OCI-LY1 (cell line): ENCODE results near the gene CD55.

Experiments
- H2AFZ ChIP-seq: fragments of 200-600 bp; sonication (generic), shearing (Covaris generic); 2 replicates; pipeline ENCODE4 v1.6.0; 2014; ENCODE audit warnings: antibody characterized with exemption, mild to moderate bottlenecking, low read length
- H3F3A ChIP-seq: fragments of 200-600 bp; sonication (generic), shearing (Covaris generic); 2 replicates; pipeline ENCODE4 v1.6.0; 2014; ENCODE audit warnings: mild to moderate bottlenecking, antibody characterized with exemption, low read length, moderate library complexity; ENCODE audit not compliant: insufficient read depth
- H3K27ac ChIP-seq: fragments of 200-600 bp; sonication (generic); 2 replicates; pipeline ENCODE4 v1.5.1; 2014; ENCODE audit warnings: low read length, mixed run types, mild to moderate bottlenecking, low read depth; ENCODE audit not compliant: poor library complexity, severe bottlenecking
- H3K27me3 ChIP-seq: fragments of 200-600 bp; sonication (generic); 2 replicates; pipeline ENCODE4 v1.6.0; 2014; ENCODE audit warnings: antibody characterized with exemption, mild to moderate bottlenecking, low read length, moderate library complexity; ENCODE audit not compliant: insufficient read depth
- H3K36me3 ChIP-seq: fragments of 200-600 bp; sonication (generic); 2 replicates; pipeline ENCODE4 v1.6.1; 2014; ENCODE audit warnings: mild to moderate bottlenecking, antibody characterized with exemption, low read length, moderate library complexity, mixed read lengths; ENCODE audit not compliant: insufficient read depth
- H3K4me1 ChIP-seq: fragments of 200-600 bp; sonication (generic); 2 replicates; pipeline ENCODE4 v1.5.1; 2014; ENCODE audit warnings: mild to moderate bottlenecking, low read length, moderate library complexity; ENCODE audit not compliant: insufficient read depth, severe bottlenecking
- H3K4me2 ChIP-seq: fragments of 200-600 bp; sonication (generic), shearing (Covaris generic); 2 replicates; pipeline ENCODE4 v1.6.1; 2014; ENCODE audit warnings: low read length
- H3K4me3 ChIP-seq: fragments of 200-600 bp; sonication (generic); 2 replicates; pipeline ENCODE4 v1.5.1; 2014; ENCODE audit warnings: low read length, low read depth, mild to moderate bottlenecking, mixed read lengths; ENCODE audit not compliant: poor library complexity, severe bottlenecking
- H3K79me2 ChIP-seq: fragments of 200-600 bp; shearing (Covaris generic); 2 replicates; pipeline ENCODE4 v1.6.1; 2016; ENCODE audit warnings: mixed run types, low read length, mixed read lengths; ENCODE audit not compliant: insufficient read depth
- H3K9ac ChIP-seq: fragments of 200-600 bp; sonication (generic), shearing (Covaris generic); 2 replicates; pipeline ENCODE4 v1.6.1; 2014; ENCODE audit warnings: mild to moderate bottlenecking, low read length, mixed read lengths
- H3K9me2 ChIP-seq: fragments of 200-600 bp; sonication (generic), shearing (Covaris generic); 2 replicates; pipeline ENCODE4 v1.6.1; 2014; ENCODE audit warnings: low read depth, mild to moderate bottlenecking, low read length, mixed read lengths
- H3K9me3 ChIP-seq: fragments of 200-600 bp; shearing (Covaris generic); 2 replicates; pipeline ENCODE4 v1.6.1; 2014; ENCODE audit warnings: low read length, mixed read lengths
- H4K20me1 ChIP-seq: fragments of 200-600 bp; sonication (generic), shearing (Covaris generic); 2 replicates; pipeline ENCODE4 v1.6.0; 2016; ENCODE audit warnings: mild to moderate bottlenecking, low read length; ENCODE audit not compliant: insufficient read depth
- CTCF ChIP-seq: fragments of 200-600 bp; sonication (generic), shearing (Covaris generic); IDR thresholded peaks from 2 replicates; pipeline ENCODE4 v1.5.1; 2017; ENCODE audit warnings: mild to moderate bottlenecking, antibody characterized with exemption, low read length, moderate library complexity, mixed read lengths
- EZH2 ChIP-seq: fragments of 200-600 bp; sonication (generic), shearing (Covaris generic); IDR thresholded peaks from 2 replicates; pipeline ENCODE4 v1.8.0; 2017; ENCODE audit warnings: borderline replicate concordance, mixed run types, mild to moderate bottlenecking, antibody characterized with exemption, low read length, moderate library complexity, mixed read lengths

CD55 gene

GRCh38 chr1:207323425-207324225, 2.1 kb downstream of the CD55 start:
- Histone ChIP-seq H3K4me2 (no peak overlapping the region), H3F3A (no peaks in the 10 kb centered on the region), H2AFZ (no peak overlapping the region), H3K4me1 (peaks cover 9% of the 10 kb centered on the region), H3K27ac (no peak overlapping the region), H3K9me3 (no peaks in the 10 kb centered on the region), H3K9ac (no peak overlapping the region), H3K36me3 (peaks cover 33% of the 10 kb centered on the region; the same call in 1 of the 2 replicates), H3K79me2 (no peaks in the 10 kb centered on the region), H4K20me1 (no peaks in the 10 kb centered on the region), H3K4me3 (no peak overlapping the region), H3K9me2 (no peaks in the 10 kb centered on the region), H3K27me3 (no peaks in the 10 kb centered on the region)
- TF ChIP-seq EZH2: no peak
- TF ChIP-seq CTCF: no peak

DNA sequence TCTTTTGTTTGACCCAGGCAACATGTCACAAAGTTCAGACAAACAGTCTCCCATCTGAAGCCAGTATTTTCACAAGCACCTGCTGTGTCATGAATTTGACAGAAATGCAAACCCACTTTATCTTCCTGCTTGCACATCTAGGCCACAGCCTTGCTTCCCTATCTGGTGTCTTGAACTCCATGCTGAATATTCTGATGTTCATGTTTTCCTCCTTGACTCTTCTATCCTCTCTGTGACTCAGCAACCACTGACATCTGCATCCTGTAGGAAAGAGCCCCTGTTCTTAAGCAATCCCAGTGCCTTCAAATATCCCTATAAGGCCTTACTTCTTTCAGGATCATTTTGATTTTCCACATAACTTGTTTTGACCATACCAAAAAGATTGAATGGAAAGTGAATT, 6.5 kb downstream of the CD55 start:
- Histone ChIP-seq H3K36me3 (peaks cover 44% of the 10 kb centered on the region), H3K27me3 (no peaks in the 10 kb centered on the region), H4K20me1 (no peaks in the 10 kb centered on the region), H3K9me3 (0 out of 2 replicates have a peak, but pooled peaks cover 1% of the 10 kb centered on the region), H3K4me1 (no peaks in the 10 kb centered on the region), H3K9me2 (no peaks in the 10 kb centered on the region), H3K9ac (no peak overlapping the region), H3K79me2 (no peaks in the 10 kb centered on the region), H3K4me2 (no peak overlapping the region), H3K4me3 (no peak overlapping the region), H2AFZ (no peak overlapping the region), H3F3A (no peaks in the 10 kb centered on the region), H3K27ac (no peak overlapping the region)
- TF ChIP-seq EZH2 (no peak), CTCF (no peak)

DNA sequence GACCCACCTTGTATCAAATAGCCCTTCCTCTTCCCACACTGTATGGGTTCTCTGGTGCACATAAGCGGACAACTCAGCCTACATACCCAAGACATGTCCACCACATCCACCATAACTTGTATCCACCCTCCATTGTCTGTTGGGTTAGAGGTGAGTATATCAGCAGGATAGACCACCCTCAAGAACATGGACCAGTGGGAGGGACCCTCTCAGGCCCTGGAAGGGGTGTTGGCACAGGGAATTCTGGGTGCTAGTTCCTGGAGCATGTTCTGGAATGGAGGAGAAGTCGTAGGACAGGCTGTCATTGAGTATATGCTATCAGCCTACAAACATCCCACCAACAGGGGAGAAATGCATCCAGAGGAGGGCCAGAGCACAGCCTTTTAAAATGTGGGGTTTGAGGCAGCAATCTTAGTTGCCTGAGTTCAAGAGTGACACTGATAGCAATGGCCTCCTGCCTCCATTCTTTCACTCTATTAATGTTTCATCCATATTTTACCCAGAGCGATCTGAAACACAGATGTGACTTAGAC, 7.5 kb downstream of the CD55 start:
- H3K4me3 ChIP-seq: no peak overlapping the region
- H3K36me3 ChIP-seq: peaks cover 49% of the 10 kb centered on the region
- TF ChIP-seq EZH2: no peak
- no peak for TF ChIP-seq CTCF

More for the DNA sequence above, 7.5 kb downstream of the CD55 start:
- no peak overlapping the region for H3K27ac ChIP-seq
- H3K79me2 ChIP-seq: no peaks in the 10 kb centered on the region
- peaks cover 10% of the 10 kb centered on the region; the same call in 1 of the 2 replicates for H3K9me3 ChIP-seq
- H3K4me1 ChIP-seq: no peaks in the 10 kb centered on the region
- no peak overlapping the region for H2AFZ ChIP-seq
- H4K20me1 ChIP-seq: no peaks in the 10 kb centered on the region
- H3K9ac ChIP-seq: no peak overlapping the region
- no peak overlapping the region for H3K4me2 ChIP-seq
- no peaks in the 10 kb centered on the region for H3F3A ChIP-seq
- no peaks in the 10 kb centered on the region for H3K9me2 ChIP-seq
- no peaks in the 10 kb centered on the region for H3K27me3 ChIP-seq
